Tibial nerve (tissue), 3 donors: Measurements from ENCODE around the gene CUEDC1.

Experiments
- POLR2A ChIP-seq, 2 donors: fragments of 450-650 bp; IDR thresholded peaks; one replicate each; pipeline ENCODE4 v1.6.1; 2017; ENCODE audit warnings: antibody characterized with exemption in 2 of 2, mild to moderate bottlenecking in 2 of 2, moderate library complexity in 2 of 2
- TF ChIP-seq, protein P1 (sequence below), 5 experiments: fragments of 200-600 bp in 3 of 5; fragments of 450-650 bp in 2 of 5; sonication (generic) in 3 of 5; IDR thresholded peaks; one replicate each; pipeline ENCODE4 v1.5.1; 2016 to 2019; ENCODE audit warnings: antibody characterized with exemption in 5 of 5, mild to moderate bottlenecking in 3 of 5, moderate library complexity in 2 of 5

DNA sequence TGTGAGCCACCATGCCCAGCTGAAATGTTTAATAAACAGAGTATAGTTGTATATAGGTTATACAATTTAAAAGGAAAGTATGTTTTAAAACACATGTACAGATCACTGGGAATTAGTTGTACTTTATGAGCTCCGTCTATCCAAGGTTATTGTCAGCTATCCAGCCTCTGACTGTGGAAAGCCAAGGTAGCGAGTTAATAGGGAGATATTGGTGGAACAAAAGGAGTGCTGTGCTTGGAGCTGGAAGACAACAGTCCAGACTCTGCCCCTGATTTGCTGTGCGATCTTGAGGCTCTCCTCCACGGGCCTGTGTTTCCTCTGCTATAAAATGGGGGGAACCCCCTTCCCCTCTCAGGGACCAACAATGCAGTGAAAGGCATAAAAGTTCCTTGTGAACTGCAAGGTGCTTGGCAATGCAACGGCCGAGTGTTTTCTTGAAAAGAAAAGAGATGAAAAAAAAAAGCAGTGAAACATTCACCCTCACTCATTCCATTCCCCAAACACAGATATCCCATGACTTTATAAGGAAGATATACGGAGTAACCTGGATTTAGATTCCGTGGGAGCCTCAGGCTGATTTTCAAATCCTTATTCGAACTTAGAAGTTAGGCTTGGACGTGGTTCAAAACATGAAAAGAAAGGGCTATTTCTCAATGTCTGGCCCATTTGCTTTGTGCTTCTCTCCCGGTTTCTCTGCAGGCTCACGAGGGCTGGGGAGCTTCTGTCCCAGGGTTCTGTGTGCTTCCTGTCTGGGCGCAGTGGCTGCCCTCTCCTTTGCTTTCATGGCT lies 34.1 kb downstream of the CUEDC1 start:
- TF ChIP-seq, protein P1, sequence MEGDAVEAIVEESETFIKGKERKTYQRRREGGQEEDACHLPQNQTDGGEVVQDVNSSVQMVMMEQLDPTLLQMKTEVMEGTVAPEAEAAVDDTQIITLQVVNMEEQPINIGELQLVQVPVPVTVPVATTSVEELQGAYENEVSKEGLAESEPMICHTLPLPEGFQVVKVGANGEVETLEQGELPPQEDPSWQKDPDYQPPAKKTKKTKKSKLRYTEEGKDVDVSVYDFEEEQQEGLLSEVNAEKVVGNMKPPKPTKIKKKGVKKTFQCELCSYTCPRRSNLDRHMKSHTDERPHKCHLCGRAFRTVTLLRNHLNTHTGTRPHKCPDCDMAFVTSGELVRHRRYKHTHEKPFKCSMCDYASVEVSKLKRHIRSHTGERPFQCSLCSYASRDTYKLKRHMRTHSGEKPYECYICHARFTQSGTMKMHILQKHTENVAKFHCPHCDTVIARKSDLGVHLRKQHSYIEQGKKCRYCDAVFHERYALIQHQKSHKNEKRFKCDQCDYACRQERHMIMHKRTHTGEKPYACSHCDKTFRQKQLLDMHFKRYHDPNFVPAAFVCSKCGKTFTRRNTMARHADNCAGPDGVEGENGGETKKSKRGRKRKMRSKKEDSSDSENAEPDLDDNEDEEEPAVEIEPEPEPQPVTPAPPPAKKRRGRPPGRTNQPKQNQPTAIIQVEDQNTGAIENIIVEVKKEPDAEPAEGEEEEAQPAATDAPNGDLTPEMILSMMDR (IDR thresholded peaks at IDR 0.05) = no peak
- TF ChIP-seq POLR2A (IDR thresholded peaks at IDR 0.05) = no peak
